GM12874 (cell line): ENCODE measurements around the gene GOLGA3.

ENCODE experiments used
- CTCF ChIP-seq: IDR thresholded peaks from 2 replicates; pipeline ENCODE4 v1.5.1; 2011; ENCODE audit warnings: low read depth, mild to moderate bottlenecking, control low read depth, low read length, moderate library complexity; ENCODE audit not compliant: insufficient read depth

Gene GOLGA3

GRCh38 chr12:132754160-132754932, 74.3 kb downstream of the GOLGA3 start:
- no peak for TF ChIP-seq CTCF

- TF ChIP-seq CTCF = no peak
These were observed 80.3 kb downstream of the GOLGA3 start for GRCh38 chr12:132748319-132748718.

GRCh38 chr12:132747896-132748295, 80.8 kb downstream of the GOLGA3 start:
- TF ChIP-seq CTCF = no peak

- no peak for TF ChIP-seq CTCF
These were observed 81.3 kb downstream of the GOLGA3 start for GRCh38 chr12:132747395-132747794.

GRCh38 chr12:132746613-132747012, 82.1 kb downstream of the GOLGA3 start:
- TF ChIP-seq CTCF = no peak

GRCh38 chr12:132743831-132744230, 84.8 kb downstream of the GOLGA3 start:
- no peak for TF ChIP-seq CTCF

- no peak for TF ChIP-seq CTCF
These were observed 87.0 kb downstream of the GOLGA3 start for GRCh38 chr12:132741620-132742019.

- no peak for TF ChIP-seq CTCF
These were observed 88.0 kb downstream of the GOLGA3 start for GRCh38 chr12:132740652-132741051.
